ENCODE measurements around the gene CUBN.

DNA sequence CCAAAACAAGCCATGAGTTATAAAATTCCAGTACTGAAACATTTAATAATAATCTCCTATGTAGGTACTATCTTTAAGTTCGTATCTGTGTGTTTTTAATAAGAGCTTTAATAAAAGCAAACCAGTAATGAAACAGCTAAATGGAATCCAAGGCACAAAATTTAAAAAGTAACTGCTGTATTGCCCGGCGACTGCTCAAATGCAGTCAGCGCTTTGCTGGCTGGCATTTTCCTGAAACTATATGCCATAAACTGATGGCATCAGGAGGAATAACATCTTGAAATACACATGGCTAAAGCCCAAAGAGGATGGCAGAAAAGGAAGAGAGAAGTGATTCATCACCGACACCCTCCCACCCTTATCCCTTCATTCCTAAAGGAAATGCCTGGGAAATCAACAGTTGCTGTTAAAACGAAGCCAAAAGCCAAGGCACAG is 133.1 kb downstream of the CUBN start:
- TF ChIP-seq, protein P1, sequence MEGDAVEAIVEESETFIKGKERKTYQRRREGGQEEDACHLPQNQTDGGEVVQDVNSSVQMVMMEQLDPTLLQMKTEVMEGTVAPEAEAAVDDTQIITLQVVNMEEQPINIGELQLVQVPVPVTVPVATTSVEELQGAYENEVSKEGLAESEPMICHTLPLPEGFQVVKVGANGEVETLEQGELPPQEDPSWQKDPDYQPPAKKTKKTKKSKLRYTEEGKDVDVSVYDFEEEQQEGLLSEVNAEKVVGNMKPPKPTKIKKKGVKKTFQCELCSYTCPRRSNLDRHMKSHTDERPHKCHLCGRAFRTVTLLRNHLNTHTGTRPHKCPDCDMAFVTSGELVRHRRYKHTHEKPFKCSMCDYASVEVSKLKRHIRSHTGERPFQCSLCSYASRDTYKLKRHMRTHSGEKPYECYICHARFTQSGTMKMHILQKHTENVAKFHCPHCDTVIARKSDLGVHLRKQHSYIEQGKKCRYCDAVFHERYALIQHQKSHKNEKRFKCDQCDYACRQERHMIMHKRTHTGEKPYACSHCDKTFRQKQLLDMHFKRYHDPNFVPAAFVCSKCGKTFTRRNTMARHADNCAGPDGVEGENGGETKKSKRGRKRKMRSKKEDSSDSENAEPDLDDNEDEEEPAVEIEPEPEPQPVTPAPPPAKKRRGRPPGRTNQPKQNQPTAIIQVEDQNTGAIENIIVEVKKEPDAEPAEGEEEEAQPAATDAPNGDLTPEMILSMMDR (conservative IDR thresholded peaks at IDR 0.05; ENCODE audit: low read depth, low read length) = no peak
- TF ChIP-seq EZH2 (IDR thresholded peaks at IDR 0.05; ENCODE audit: low read length, unreplicated experiment) (no peak), EZH2phosphoT487 (IDR thresholded peaks at IDR 0.05; ENCODE audit: borderline replicate concordance, low read length) (no peak)
